NCI-H2029 treated with DMSO at 0.1 percent for 48 hours (cell line): ENCODE results near the gene COL24A1.

Source experiments
- DNase-seq: peaks from one replicate; lab custom pipeline; 2025; lab: John Stamatoyannopoulos, UW

The COL24A1 gene

DNA sequence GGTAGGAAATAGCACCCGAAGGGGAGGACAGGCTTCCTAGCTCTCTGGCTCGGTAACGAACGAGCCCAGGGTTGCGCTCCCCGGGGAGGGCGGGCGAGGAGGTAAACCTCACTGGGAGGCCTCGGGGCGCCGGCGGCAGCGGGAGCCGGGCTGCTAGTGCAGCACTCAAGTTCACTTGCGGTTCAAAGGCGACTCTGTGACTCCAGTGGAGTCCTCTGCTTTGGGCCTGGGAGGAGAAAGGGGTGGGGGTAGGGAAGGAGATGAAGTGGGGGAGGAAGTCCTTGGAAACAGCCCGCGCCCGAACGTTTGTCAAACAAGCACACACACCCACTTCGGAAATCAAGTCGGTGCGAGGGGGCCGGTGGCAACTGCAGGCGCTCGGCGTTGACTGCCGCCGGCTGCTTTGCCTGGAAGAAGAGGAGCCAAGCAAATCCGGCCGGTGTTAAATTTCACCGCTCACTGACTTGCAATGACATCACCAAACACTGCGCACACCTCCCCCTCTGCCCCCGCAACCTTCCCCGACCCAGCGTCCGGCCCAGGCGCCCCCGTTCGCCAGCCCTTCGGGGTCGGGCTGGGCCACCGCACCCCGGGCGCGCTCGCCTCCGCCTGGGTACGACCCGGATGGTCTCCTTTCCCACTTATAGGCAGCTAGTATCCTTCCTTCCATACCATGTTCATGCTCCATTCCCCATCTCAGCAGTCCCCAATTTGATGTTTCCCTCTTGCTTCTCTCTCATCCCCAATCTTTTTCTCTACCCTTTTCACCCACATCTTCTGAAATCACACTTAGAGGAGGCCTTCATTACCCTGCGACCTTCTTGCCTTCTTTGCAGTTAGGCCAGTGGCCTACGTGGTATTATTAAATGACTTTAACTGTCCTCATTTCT lies at the start of gene COL24A1:
TSS of gene COL24A1 (minus strand) at position 207 of the 890 bp plus-strand sequence. CDS start 376 bp downstream, outside the sequence.
- peak; percentile 47 for DNase-seq

DNA sequence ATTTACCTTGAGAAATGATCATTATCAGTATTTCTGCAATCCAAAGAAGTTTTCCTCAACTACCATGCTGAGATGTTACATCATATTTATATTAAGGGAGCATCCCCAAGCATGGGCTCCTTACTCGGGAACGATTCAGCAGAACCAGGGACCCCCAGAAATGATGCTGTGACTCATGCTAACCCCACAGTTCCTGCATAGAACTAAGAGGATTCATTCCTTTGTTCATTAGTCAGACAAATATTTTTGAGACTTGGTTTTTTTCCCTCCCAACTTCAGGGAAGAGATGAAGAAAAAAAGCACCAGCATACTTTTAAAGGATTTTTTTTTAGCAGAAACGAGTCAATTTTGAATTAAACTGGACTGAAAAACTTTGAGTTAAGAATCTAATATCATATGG lies 49.2 kb upstream of the COL24A1 start:
- no peak for DNase-seq

DNA sequence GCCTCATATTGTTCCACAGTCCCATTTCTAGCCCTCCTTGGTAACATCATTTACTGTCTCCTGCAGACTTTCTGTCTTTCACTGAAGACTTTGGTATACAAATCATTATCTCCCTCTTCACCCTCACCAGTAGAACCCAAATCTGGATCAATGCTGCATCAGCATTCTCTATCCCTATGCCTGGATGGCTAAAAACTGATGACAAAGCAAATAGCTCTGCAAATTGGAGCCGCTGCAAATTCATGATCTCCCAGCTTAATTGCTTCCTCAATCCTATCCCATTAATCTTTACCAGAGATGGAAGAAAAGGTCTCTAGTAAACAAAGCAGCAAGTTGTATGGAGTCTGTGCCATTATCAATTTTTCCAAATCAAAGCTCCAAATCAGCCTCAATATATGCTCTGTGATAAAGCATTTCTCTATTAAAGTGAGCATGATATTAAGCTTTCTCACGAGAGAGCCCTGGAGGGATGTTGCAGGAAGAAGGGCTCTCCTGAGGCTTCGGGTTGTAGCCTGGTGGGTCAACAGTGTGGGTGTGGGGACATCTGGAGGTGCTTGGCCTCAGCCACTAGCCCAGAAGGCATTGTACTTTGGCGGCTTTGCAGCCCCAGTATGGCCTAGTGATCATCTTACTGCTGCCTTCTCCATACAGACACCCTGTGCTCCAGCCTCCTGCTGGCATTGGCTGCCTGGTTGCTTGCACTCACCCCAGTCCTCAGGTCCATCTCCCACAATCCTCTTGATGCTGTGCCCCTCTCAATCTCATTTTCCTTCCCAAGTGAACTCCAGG lies 46.2 kb upstream of the COL24A1 start:
- no peak for DNase-seq

DNA sequence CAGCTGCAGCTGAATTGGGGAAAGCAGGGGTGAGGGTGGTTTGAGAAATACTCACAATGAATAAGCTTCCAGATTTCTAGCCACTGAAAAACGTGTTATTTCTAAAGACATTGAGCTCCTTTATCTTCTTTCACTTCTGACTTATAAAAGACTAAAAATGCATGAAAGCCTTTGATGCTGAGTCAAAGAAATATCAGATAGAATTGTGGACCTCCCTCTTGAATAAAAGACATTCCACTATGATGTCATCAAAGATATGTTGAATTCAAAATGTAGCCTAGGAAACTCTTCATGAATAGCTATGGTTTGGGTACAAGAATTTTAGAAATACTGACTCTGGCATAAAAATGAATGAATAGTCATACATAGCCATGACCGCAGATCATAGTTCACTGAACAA lies 44.7 kb upstream of the COL24A1 start:
- no peak for DNase-seq

DNA sequence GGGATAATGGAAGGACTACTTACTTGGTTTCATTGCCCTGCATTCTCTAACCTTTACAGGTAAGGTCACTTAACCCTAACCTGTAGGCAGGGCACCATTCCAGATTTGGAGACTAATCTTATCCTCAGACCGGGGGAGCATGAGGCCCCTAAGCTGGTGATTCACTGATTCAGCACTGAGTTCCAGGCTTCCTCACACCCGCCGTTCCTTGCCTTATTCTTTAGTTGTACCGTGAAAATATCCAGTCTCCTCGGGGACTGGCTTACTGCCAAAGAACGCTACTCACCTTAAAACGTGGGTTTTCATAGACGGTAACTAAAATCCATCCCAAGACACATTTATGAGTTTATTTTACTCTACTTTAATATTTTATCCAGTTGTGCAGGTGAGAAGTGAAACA lies 44.3 kb upstream of the COL24A1 start:
- DNase-seq = no peak

DNA sequence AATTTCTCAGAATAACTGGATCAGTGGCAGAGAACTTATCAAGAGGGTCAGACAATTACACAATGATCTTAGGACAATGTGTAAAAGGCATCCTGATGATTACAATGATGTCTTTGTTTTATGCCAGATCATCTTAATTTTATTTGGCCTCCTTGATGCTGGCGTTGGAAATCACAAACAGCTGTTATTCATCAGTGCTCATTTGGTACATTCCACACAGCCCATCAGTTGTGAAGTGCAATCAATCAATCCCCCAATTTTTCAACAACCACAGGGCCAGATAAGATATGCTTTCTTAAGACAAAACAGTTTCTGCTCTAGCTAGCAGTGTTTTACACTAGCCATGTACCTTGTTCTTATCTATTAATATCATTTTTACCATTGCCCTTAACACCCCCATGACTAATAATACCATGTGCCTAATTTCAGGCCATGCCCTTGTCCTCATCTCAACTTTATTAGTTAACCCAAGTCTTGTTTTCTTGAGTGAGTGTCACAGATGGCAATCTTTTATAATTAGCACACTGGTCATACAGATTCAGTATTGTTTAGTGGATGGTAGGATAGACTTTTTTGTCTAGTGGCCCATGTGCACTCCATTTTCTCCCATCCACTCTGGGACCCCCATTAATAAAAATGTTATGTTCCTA lies 40.8 kb upstream of the COL24A1 start:
- no peak for DNase-seq

DNA sequence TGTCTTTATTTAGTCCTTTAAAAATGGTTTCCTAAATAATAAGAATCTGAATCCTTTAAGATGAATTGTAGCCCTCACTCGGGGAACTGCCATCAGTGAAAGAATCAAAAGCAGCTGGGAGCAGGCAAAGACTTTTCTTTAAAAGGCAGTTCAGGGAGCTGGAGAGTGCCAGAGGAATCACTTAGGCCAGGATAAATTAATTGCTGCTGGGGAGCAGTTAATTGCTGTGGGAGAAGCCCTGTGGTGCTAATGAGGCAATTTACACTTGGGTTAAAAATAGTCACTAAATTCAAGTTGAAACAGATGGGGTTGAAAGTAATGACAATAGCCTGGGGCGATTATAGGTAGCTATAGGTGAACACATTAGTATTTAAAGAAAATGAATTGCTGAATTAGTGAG lies 38.7 kb upstream of the COL24A1 start:
- DNase-seq = no peak

DNA sequence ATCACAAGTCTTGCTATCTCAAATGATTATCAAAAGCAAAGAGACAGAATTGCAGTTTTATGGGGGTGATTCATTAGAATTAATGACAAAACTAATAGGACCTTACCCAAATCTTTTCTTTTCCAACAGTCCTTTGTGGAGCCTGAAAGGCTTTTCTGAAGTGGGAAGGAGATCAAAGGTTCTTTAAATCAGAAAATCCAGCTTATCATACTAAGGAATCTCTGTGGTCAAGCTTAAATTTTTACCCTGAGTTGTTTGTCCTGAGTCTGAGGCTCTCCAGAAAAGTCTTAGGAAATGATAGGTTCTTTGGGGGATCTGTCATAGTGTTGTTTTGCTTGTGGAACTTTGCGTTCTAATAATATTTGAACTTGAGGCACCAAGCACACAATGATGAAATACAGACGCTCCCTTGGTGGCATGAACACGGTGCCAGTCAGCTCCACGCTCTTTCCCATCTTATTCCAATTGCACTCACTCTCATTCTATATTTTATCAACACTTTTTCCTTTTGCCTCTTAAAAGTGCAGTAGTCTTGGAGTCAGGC lies 38.0 kb upstream of the COL24A1 start:
- no peak for DNase-seq

DNA sequence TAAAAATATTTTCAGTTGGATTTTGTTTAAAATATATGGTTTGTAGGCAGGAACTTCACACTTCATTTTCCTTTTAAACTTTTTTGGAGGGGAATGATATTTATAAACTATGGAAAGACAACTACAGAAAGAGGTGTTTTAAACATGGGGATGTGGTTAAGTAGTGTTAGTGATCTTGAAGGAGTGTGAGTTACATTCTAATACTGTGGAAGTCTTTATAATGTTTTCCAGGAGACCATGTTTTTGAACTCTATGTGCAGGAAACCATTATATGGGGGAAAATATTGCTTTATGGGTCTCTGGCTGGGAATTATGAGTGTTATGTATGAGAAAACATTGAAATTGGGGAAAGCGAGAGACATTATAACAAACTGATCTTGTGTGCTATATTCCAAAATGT lies 35.8 kb upstream of the COL24A1 start:
- DNase-seq = no peak

DNA sequence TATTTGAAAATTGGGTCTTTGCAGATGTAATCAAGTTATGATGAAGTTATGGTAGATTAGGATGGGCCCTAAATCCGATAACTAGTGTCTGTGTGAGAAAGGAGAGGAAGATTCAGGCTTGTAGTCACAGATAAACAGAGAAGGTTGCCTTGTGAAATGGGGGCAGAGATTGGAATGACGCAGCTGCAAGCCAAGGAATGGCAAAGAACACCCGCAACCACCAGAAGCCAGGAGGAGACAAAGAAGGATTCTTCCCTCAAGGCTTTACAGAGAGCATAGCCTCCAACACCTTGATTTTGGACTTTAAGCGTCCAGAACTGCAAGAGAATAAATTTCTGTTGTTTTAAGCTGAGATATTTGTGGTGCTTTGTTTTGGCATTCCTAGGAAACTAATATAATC lies 35.4 kb upstream of the COL24A1 start:
- DNase-seq = no peak

DNA sequence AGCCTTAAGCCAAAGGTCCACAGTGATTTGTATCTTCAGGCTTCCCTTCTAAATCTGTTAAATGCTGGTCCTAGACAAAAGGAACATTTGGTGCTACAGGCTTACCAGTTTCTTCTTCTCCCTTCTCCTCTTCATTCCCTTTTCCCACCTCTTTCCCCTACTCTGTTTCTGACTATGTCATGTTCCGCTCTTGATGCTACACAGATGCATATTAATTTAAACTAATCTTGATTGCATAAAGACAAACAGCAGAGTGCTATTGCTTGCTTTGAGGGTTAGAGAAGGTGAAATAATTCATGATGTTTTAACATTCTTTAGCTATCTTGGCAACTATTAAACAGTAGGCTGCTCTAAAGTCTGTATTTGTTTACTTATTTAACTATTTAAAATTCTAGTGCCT lies 34.3 kb upstream of the COL24A1 start:
- DNase-seq = no peak

DNA sequence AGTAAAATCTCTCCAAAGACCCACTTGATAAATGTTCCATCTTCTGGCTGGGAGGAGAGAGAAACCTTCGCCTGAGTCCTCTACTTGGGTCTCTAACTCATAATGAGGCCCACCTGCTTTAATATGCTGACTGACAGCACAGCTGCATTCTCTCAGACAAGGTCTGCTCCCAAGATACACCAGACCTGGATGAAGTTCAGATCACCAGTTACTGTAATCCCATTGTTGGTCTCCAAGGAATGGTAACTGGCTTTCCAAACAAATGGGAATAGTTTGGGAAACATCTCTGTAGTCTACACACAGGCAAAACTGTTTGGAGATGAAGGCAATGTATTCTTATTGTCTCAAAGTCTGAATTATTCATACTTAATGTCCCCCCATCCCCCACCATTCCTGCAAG lies 27.9 kb upstream of the COL24A1 start:
- no peak for DNase-seq

DNA sequence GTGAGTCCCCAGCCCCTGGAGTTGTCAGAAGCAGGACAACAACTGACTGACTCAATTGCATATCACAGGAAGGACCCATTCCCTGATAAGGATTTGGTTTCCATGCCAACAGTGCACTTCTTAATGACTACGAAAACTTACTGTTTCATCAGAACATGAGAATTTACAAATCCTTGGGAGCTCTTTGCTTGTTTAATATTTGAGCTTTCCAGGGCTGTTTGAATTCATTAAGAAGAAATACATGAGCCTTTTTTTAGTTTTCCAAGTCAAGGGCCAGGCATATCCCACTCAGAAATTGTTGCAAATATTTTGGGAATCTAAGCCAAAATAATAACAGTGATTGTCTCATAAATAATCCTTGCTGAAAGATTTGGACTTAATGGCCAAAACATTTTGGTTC lies 27.2 kb upstream of the COL24A1 start:
- no peak for DNase-seq

DNA sequence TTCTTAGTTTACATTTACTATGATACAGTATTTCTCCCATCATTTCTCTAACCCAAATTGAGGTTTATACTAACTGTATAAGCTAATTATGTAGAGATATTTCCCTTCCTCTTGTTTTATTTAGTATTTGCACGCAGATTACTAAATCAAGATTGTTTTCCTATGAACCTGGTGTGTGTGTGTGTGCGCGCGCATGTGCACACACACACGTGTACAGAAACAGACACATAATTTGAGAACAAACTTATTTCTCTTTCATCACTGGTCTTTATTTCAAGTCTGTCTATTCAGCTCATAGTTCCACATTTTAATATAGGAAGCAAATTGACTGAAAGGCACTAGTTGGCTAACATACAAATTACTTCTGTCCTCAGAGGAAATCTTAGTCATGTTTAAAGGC lies 19.7 kb upstream of the COL24A1 start:
- no peak for DNase-seq

DNA sequence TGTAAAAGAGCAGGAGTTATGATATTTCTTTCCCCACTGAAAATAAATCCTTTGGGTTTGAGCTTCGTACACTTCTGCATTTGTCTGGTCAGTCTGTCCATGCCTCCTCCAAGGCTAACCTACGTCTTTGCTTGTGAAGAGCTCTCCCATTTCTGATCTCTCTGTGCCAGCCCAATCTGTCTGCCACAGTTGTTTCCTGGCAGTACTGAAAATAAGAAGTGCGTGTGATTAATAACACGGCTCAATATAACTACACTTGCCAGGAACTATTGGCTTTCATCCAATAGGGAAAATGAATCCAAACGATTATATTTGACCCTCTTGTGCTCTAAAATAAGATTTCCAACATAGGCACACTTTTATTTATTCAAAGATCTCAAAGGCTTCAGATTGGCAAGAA lies 19.2 kb upstream of the COL24A1 start:
- DNase-seq = no peak

DNA sequence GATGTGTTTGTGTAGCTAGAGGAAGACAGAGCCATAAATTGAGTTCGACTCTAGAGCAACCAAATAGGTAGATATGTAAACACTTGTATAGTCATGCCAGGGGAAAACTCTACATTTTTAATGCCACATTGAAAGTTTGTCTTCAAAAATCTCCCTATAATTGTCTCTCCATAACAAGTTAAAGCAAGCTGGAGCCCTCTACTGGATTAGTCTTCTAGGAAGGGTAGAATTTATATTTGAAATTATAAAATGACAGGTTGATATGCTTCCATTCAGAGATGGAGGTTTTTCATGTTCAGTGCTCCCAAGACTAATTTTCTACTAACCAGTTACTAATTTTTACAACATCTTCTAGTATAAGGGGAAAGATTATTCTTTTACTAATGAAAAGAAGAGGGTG lies 13.1 kb upstream of the COL24A1 start:
- no peak for DNase-seq

DNA sequence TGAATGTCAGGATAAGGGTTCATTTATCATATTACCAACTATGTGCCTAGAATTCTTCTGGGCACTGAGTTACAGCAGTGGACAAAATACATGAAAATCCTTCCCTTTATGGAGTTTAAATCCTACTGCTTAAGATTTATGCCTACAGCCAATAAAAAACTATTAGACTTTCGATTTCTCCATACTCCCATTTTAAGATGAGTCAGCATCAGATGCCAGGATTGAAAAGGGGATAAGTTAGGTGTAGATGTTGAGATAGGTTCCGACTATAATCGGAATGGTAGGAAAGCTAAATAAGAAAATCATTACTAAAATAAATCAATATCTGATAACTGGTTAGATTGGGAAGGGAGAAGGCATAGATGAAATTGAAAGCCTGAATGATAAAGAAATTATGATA lies 3.2 kb upstream of the COL24A1 start:
- no peak for DNase-seq

DNA sequence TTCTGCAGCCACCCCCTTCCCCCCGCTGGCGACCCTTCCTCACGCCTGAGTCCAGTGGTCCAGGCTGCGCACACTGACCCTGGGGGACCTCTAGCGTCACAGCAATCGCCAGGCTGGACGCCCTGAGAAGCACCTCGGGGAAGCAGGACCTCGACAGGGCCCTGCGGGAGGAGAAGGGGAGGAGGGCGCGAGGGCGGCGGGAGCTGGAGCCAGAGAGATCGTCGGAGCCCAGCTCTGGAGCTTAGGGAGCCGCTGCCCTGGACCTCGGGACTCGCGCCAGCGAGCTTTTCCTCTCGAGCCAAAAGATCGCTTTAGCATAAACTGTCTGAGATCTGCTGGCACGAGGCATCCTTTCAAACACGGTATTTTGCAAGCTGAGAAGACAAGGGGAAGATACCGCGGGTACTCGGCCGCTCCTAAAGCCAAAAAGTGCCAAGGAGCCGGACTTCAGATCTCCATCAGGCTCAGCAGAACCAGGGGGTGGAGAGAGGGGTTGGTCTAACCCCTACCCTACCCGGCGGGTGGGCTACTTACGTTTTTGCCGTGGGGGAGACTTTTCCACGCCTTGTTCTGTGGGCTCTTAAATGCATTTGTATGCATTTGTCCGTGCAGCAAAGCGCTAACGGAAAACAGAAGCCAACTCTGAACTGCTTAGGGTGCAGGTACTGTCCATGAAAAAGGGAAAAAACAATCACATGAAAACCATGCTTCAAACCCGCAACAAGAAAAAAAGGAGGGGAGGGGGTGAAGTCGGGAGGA lies 586 bp downstream of the COL24A1 start:
- DNase-seq = peak; percentile 8

DNA sequence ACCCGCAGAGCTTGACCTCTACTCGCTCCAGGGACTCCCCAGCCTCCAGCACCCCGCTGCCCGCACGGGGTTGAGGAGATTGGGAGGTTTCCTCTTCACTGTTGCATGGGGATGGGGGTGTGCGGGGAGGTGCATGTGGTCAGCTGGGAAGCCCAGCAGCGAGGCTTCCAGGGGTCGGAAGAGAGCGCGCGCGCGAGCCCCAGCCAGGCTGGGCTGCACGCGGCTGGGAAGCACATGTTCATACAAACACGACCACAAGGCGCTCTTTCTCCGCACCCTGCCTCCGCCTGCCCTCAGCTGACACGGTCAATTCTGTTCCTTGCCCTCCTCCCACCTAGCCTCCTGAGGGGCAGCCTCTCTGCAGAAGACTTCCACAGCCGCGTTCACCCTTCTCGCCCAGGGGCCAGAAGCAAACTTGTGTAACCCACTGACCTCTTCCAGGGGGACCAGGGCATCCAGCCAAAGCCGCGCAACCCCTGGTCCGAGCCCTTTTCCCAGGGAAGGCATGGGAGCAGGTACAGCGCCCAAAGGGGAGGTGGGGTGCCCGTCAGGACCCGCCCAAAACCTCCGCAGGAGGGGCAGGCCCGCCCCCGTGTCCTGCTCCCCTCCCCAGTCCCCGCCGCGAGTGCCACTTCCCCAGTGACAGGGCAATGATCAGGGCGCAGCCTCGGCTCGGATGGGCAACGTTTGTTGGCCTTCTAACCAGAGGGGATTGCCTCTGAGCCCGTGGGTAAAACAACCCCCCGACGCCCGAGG lies 1.3 kb downstream of the COL24A1 start:
- DNase-seq = no peak

DNA sequence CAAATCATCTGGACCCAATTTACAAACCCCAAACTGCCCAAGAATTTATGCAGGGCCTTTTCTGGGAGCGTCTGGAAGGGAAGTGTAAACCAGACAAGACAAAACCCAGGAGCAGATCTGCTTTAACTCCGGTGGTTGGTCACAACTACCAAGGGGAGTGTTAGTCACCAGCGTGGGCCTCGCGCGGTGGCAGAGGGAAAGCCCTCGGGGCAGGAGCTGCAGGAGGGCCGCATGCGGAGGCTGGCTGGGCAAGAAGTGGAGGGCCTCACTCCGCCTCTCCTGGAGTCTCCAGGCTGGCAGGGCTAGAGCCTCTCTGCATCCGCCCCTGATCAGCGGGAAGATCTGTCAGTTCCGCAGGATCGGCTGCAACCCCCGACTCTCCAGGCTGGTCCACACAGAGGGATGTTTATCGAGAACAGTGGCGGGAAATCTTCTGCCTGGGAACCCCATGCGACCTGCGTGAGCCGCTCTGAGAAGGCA lies 2.0 kb downstream of the COL24A1 start:
- no peak for DNase-seq

DNA sequence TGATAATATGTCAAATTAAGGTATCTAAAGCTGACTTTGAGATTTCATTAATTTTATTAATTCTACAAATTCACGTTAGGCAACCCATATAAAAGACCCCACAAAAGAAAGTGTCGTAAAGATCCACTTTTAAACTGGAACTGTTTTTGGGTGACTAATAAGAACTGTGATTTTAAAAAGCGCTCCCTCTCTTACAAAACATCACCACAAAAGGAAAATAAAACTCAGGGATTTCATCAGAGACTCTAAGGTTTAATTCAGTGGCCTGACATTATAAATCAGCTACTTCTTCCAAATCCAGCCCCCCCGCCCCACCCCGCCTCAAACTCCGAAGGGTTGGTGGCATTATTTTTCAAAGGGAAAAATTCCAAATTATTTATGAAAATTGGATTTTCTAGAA lies 2.7 kb downstream of the COL24A1 start:
- DNase-seq = no peak
